ENCODE measurements around the gene LRRC8A.
"Not testable (repeated sequence)": the region's sequence is repeated elsewhere in the genome, so short reads cannot be mapped to it uniquely, and the experiment has no call there.

LRRC8A gene

DNA sequence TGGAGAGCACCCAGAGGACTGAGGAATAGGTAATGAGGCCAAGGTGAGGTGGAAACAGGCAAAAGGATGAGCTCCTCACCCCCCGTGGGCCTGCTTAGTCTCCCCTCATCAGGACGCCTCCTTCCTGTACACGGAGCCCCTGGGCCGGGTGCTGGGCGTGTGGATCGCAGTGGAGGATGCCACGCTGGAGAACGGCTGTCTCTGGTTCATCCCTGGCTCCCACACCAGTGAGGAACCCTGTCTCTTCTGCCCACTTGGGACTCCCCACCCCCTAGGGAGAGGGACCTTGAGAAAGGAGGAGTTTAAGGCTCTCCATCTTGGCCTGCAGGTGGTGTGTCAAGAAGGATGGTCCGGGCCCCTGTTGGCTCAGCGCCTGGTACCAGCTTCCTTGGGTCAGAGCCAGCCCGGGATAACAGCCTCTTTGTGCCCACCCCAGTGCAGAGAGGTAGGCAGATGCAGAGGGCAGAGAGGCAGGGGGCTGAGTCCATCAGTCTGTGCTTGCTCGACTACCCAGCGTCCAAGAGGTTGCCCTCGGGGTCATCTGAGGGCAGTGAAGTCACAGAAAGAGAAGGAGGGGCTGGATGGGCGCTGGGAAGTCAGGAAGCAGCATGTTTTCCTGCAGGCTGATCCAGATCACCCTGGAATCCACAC lies 58.5 kb downstream of the LRRC8A start:
- H3K9ac ChIP-seq (ENCODE audit: low read depth in 1 of 2, low read length in 2 of 2) = no peak overlapping the region
- H3K27ac ChIP-seq (ENCODE audit: low read depth in 2 of 2, low read length in 2 of 2) = no peak overlapping the region

DNA sequence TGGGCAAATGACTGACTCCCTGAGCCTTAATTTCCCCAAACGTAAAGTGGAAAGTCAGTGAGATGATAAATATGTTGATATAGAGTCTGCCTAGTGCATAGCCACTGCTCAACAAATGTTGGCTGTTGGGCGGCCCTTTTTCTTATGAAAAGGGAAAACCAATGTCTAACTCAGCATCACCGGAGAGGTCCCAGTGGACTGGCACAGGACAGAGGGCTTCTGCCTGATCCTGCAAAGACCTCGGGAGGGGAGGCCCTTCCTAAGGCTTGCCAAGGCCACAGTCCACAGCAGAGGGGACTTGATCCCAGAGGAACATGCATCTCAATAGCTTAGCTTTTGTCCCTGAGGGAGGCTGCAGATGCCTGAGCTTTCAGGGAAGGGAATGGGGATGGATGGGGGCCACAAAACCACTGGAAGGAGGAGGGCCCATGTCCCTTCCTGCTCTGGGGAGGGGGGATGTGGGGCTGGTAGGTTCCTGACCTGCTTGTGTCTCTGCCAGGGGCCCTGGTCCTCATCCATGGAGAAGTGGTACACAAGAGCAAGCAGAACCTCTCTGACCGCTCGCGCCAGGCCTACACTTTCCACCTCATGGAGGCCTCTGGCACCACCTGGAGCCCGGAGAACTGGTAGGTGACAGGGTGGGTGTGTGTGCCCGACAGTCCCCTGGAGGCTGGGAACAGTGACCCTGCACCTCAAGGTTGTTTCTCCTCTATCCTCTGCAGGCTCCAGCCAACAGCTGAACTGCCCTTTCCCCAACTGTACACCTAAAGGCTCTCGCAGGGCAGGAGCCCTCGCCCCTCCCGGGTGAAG lies 59.2 kb downstream of the LRRC8A start:
- H3K4me1 ChIP-seq (ENCODE audit: control insufficient read depth in 2 of 2, insufficient read depth in 2 of 2, low read length in 2 of 2) = peaks cover 0 to under 1% of the 10 kb centered on the region in 2 donors
- peaks cover 0 to 6% of the 10 kb centered on the region in 2 donors for H3K36me3 ChIP-seq (ENCODE audit: control insufficient read depth in 2 of 2, insufficient read depth in 2 of 2, low read length in 2 of 2)
- H3K9ac ChIP-seq (ENCODE audit: low read depth in 1 of 2, low read length in 2 of 2) = no peak overlapping the region
- no peaks in the 10 kb centered on the region for H3K9me3 ChIP-seq (ENCODE audit: control insufficient read depth in 2 of 2, low read length in 2 of 2)
- H3K27me3 ChIP-seq (ENCODE audit: control insufficient read depth in 2 of 2, insufficient read depth in 2 of 2, low read length in 2 of 2) = no peaks in the 10 kb centered on the region
- H3K27ac ChIP-seq (ENCODE audit: low read depth in 2 of 2, low read length in 2 of 2) = no peak overlapping the region
- H3K4me3 ChIP-seq (ENCODE audit: low read length in 2 of 2) = no peak overlapping the region

More for the DNA sequence above, 58.5 kb downstream of the LRRC8A start:
- no peaks in the 10 kb centered on the region for H3K27me3 ChIP-seq (ENCODE audit: control insufficient read depth in 2 of 2, insufficient read depth in 2 of 2, low read length in 2 of 2)
- no peaks in the 10 kb centered on the region for H3K4me1 ChIP-seq (ENCODE audit: control insufficient read depth in 2 of 2, insufficient read depth in 2 of 2, low read length in 2 of 2)
- H3K36me3 ChIP-seq (ENCODE audit: control insufficient read depth in 2 of 2, insufficient read depth in 2 of 2, low read length in 2 of 2) = no peaks in the 10 kb centered on the region
- H3K9me3 ChIP-seq (ENCODE audit: control insufficient read depth in 2 of 2, low read length in 2 of 2) = no peaks in the 10 kb centered on the region
- no peak overlapping the region for H3K4me3 ChIP-seq (ENCODE audit: low read length in 2 of 2)

DNA sequence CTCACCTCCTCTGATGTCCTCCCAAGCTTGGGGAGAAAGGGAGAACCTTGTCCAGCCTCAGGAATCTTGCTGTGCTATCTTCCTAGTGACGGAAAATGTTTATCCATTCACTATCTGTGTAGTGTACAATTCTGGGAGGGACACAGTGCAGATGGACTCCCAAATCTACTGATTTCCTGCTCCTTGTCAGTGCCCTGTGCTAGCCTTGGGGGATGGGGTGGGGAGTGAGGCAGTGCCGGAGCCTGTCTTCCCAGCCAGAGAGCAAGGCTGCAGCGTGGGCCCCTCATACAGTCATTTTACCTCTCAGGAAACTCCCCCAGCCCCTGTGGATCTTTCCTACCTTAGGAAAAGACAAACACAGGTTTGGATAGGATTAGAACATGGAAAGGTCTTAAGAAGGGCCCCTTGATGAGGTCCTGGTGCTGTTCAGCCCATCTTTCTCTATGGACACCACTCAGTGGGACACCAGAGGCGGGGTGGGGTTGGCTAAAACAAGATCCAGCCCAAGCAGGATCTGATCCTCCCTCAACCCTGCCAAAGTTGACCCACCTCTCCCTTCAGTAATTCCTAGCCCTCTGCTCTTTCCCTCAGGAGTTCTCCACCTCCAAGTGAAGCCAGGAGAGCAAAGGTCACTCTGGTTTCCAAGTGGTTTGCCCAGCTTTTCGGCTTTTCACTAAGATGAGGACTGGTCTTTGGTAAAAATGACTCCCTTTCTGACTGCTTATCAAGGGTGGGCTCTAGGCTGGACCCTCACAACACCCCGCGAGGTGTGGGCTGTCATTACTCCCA lies 62.1 kb downstream of the LRRC8A start:
- Histone ChIP-seq H3K27ac (ENCODE audit: low read depth in 2 of 2, low read length in 2 of 2) (no peak overlapping the region), H3K4me1 (ENCODE audit: control insufficient read depth in 2 of 2, insufficient read depth in 2 of 2, low read length in 2 of 2) (peaks cover 8 to 12% of the 10 kb centered on the region in 2 donors), H3K9ac (ENCODE audit: low read depth in 1 of 2, low read length in 2 of 2) (no peak overlapping the region), H3K36me3 (ENCODE audit: control insufficient read depth in 2 of 2, insufficient read depth in 2 of 2, low read length in 2 of 2) (peaks cover 0 to 6% of the 10 kb centered on the region in 2 donors), H3K9me3 (ENCODE audit: control insufficient read depth in 2 of 2, low read length in 2 of 2) (no peaks in the 10 kb centered on the region), H3K4me3 (ENCODE audit: low read length in 2 of 2) (no peak overlapping the region), H3K27me3 (ENCODE audit: control insufficient read depth in 2 of 2, insufficient read depth in 2 of 2, low read length in 2 of 2) (no peaks in the 10 kb centered on the region)

- not testable (repeated sequence) for H3K36me3 ChIP-seq (ENCODE audit: control insufficient read depth in 2 of 2, insufficient read depth in 2 of 2, low read length in 2 of 2)
Observed at GRCh38 chr9:128944966-128945365, 63.0 kb downstream of the LRRC8A start.

DNA sequence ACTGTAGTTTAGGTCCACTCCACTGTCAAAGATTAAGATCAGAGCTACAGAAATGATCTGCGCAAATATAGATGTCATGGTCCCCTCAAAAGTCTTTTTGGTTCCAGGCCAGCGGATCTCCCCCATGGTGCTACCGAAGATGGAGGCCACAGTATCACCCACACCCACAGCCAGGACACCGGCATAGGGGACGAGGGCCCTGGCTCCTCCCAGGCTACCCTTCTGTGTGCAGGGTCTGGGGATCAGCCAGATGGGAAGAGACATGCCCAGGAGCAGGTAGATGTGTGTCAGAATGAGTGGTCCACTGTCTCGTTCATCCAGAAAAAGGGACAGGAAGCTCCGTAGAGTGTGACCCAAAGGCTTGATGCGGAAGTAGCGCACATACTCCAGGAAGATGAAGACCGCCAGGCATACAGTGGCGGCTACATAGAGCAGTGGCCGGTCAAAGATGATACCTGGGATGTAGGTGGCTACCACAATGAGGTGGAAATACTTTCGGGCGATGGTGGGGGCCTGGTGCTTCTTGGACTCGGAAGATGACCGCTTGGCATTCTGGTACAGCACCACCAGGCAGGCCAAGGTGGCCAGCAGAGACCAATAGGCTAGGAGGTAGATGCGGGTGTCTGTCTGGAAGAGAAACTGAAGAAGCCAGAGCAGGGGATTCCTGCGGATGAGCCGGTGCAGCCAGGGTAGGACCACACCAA lies 64.0 kb downstream of the LRRC8A start:
- Histone ChIP-seq H3K4me3 (ENCODE audit: low read length in 2 of 2) (peak overlapping the region in 1 of 2 donors; percentile 89), H3K27ac (ENCODE audit: low read depth in 2 of 2, low read length in 2 of 2) (no peak overlapping the region), H3K9ac (ENCODE audit: low read depth in 1 of 2, low read length in 2 of 2) (no peak overlapping the region), H3K27me3 (ENCODE audit: control insufficient read depth in 2 of 2, insufficient read depth in 2 of 2, low read length in 2 of 2) (no peaks in the 10 kb centered on the region), H3K9me3 (ENCODE audit: control insufficient read depth in 2 of 2, low read length in 2 of 2) (no peaks in the 10 kb centered on the region), H3K4me1 (ENCODE audit: control insufficient read depth in 2 of 2, insufficient read depth in 2 of 2, low read length in 2 of 2) (peaks cover 8 to 12% of the 10 kb centered on the region in 2 donors), H3K36me3 (ENCODE audit: control insufficient read depth in 2 of 2, insufficient read depth in 2 of 2, low read length in 2 of 2) (peaks cover 3 to 6% of the 10 kb centered on the region in 2 donors)

More at GRCh38 chr9:128944966-128945365, 63.0 kb downstream of the LRRC8A start:
- H3K4me1 ChIP-seq (ENCODE audit: control insufficient read depth in 2 of 2, insufficient read depth in 2 of 2, low read length in 2 of 2) = peaks cover 8 to 12% of the 10 kb centered on the region in 2 donors
- H3K9me3 ChIP-seq (ENCODE audit: control insufficient read depth in 2 of 2, low read length in 2 of 2); H3K4me3 ChIP-seq (ENCODE audit: low read length in 2 of 2); H3K27me3 ChIP-seq (ENCODE audit: control insufficient read depth in 2 of 2, insufficient read depth in 2 of 2, low read length in 2 of 2); H3K9ac ChIP-seq (ENCODE audit: low read depth in 1 of 2, low read length in 2 of 2); H3K27ac ChIP-seq (ENCODE audit: low read depth in 2 of 2, low read length in 2 of 2): not testable (repeated sequence)

DNA sequence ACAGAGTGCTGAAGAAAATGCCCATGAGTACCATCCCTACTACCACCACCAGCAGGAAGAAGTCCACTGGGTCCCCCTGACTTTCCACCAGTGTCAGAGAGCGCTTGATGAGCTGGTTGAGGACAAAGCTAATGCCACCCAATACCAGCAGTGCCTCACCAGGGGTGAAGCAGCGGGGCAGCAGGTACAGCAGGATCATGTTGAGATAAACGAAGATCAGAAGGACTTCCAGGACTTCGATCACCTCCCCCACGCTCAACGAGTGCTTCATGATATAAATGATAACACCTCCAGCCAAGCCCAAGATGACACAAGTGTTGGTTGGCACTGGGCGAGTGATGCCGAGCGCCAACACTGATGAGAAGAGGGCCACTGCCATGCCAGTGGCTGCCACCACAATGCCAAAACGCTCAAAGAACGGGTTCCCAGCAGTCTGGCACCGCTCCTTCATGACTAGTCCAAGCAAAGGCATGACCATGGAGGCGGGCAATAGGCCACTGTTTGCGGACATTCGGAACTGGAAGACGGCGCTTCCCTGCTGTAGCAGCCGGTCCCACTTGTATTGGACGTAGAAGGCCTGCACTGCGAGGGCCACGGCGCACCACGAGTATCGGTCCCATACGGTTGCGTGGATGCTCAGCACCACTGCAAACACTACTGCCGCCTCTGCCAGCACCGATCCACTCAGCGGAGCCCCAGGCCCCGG lies 64.8 kb downstream of the LRRC8A start:
- Histone ChIP-seq H3K9me3 (ENCODE audit: control insufficient read depth in 2 of 2, low read length in 2 of 2) (no peaks in the 10 kb centered on the region), H3K27me3 (ENCODE audit: control insufficient read depth in 2 of 2, insufficient read depth in 2 of 2, low read length in 2 of 2) (no peaks in the 10 kb centered on the region), H3K4me1 (ENCODE audit: control insufficient read depth in 2 of 2, insufficient read depth in 2 of 2, low read length in 2 of 2) (peaks cover 8 to 12% of the 10 kb centered on the region in 2 donors), H3K4me3 (ENCODE audit: low read length in 2 of 2) (peak overlapping the region; percentile 89 to 98), H3K9ac (ENCODE audit: low read depth in 1 of 2, low read length in 2 of 2) (peak overlapping the region; percentile 87 to 91), H3K36me3 (ENCODE audit: control insufficient read depth in 2 of 2, insufficient read depth in 2 of 2, low read length in 2 of 2) (peaks cover 3 to 6% of the 10 kb centered on the region in 2 donors), H3K27ac (ENCODE audit: low read depth in 2 of 2, low read length in 2 of 2) (peak overlapping the region; percentile 87 to 92)

- peak overlapping the region; percentile 89 to 98 for H3K4me3 ChIP-seq (ENCODE audit: low read length in 2 of 2)
- H3K27me3 ChIP-seq (ENCODE audit: control insufficient read depth in 2 of 2, insufficient read depth in 2 of 2, low read length in 2 of 2) = no peaks in the 10 kb centered on the region
- H3K36me3 ChIP-seq (ENCODE audit: control insufficient read depth in 2 of 2, insufficient read depth in 2 of 2, low read length in 2 of 2) = peaks cover 3 to 6% of the 10 kb centered on the region in 2 donors
- peaks cover 8 to 12% of the 10 kb centered on the region in 2 donors for H3K4me1 ChIP-seq (ENCODE audit: control insufficient read depth in 2 of 2, insufficient read depth in 2 of 2, low read length in 2 of 2)
- peak overlapping the region; percentile 87 to 91 for H3K9ac ChIP-seq (ENCODE audit: low read depth in 1 of 2, low read length in 2 of 2)
- H3K27ac ChIP-seq (ENCODE audit: low read depth in 2 of 2, low read length in 2 of 2) = peak overlapping the region; percentile 87 to 92
- H3K9me3 ChIP-seq (ENCODE audit: control insufficient read depth in 2 of 2, low read length in 2 of 2) = no peaks in the 10 kb centered on the region
Observed at GRCh38 chr9:128947277-128947526, 65.3 kb downstream of the LRRC8A start.

- peak within 1 kb of the TSS; percentile 91 to 92 for H3K9ac ChIP-seq (ENCODE audit: low read depth in 1 of 2, low read length in 2 of 2)
- H3K36me3 ChIP-seq (ENCODE audit: control insufficient read depth in 2 of 2, insufficient read depth in 2 of 2, low read length in 2 of 2) = peaks cover 3 to 6% of the 10 kb centered on the region in 2 donors
- H3K27ac ChIP-seq (ENCODE audit: low read depth in 2 of 2, low read length in 2 of 2) = peak within 1 kb of the TSS; percentile 87 to 92
- H3K4me3 ChIP-seq (ENCODE audit: low read length in 2 of 2) = peak within 1 kb of the TSS; percentile 89 to 98
- H3K4me1 ChIP-seq (ENCODE audit: control insufficient read depth in 2 of 2, insufficient read depth in 2 of 2, low read length in 2 of 2) = peaks cover 8 to 12% of the 10 kb centered on the region in 2 donors
- H3K27me3 ChIP-seq (ENCODE audit: control insufficient read depth in 2 of 2, insufficient read depth in 2 of 2, low read length in 2 of 2) = no peaks in the 10 kb centered on the region
- H3K9me3 ChIP-seq (ENCODE audit: control insufficient read depth in 2 of 2, low read length in 2 of 2) = no peaks in the 10 kb centered on the region
Observed at GRCh38 chr9:128947527-128948301, 65.8 kb downstream of the LRRC8A start, which contains the start of the genes DOLK and NUP188. DOLK (minus strand) TSS chr9:128947603; CDS start chr9:128947303, 300 bp downstream. NUP188 (plus strand) TSS chr9:128947699; CDS start chr9:128947720, 21 bp downstream.

GRCh38 chr9:128961403-128961802 lies 79.5 kb downstream of the LRRC8A start:
- not testable (repeated sequence) for H3K4me1 ChIP-seq (ENCODE audit: control insufficient read depth in 2 of 2, insufficient read depth in 2 of 2, low read length in 2 of 2); H3K27ac ChIP-seq (ENCODE audit: low read depth in 2 of 2, low read length in 2 of 2); H3K9me3 ChIP-seq (ENCODE audit: control insufficient read depth in 2 of 2, low read length in 2 of 2); H3K27me3 ChIP-seq (ENCODE audit: control insufficient read depth in 2 of 2, insufficient read depth in 2 of 2, low read length in 2 of 2); H3K4me3 ChIP-seq (ENCODE audit: low read length in 2 of 2); H3K9ac ChIP-seq (ENCODE audit: low read depth in 1 of 2, low read length in 2 of 2)
- H3K36me3 ChIP-seq (ENCODE audit: control insufficient read depth in 2 of 2, insufficient read depth in 2 of 2, low read length in 2 of 2) = peaks cover 23 to 33% of the 10 kb centered on the region in 2 donors
